ENCODE measurements around the gene LRRFIP2. TPM values are rescaled to one million over a fixed set of nuclear protein-coding genes. Genes with fewer than 3 reads are reported as not detected.

Gene LRRFIP2
- total RNA-seq, 1 experiment from 2014 or later, result 47.1 TPM

DNA sequence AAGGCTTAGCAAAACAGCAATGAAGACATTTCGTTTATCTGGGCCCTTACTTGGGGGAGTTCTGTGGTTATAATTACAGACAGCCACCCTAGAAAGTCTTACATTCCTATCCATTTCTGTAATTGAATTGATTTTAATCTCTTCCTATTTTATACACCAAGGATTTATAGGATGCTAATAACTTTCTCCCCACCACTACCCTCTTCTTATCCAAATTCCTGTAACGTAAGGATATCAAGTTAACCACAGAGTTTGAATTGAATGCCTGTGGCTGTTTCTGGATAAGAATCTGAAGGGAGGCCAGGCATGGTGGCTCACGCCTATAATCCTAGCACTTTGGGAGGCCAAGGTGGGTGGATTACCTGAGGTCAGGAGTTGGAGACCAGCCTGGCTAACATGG, 102.5 kb downstream of the LRRFIP2 start:
- Mint-ChIP-seq H3K9me3 (ENCODE audit: unreplicated experiment) (no peaks in the 10 kb centered on the region), H3K4me1 (ENCODE audit: low read depth, unreplicated experiment) (no peaks in the 10 kb centered on the region), H3K27ac (ENCODE audit: unreplicated experiment) (no peak overlapping the region), H3K36me3 (ENCODE audit: insufficient read depth, unreplicated experiment) (peaks cover 39% of the 10 kb centered on the region), H3K4me3 (ENCODE audit: unreplicated experiment) (no peak overlapping the region), H3K27me3 (ENCODE audit: insufficient read depth, unreplicated experiment) (no peaks in the 10 kb centered on the region)
- Histone ChIP-seq H3K4me1 (no peaks in the 10 kb centered on the region), H3K9me3 (no peaks in the 10 kb centered on the region), H3K4me3 (ENCODE audit: low read depth, low read length) (no peak overlapping the region), H3K27me3 (replicated peaks; ENCODE audit: control insufficient read depth, insufficient read depth, low read length) (no peaks in the 10 kb centered on the region), H3K36me3 (ENCODE audit: control insufficient read depth, insufficient read depth, low read length) (no peaks in the 10 kb centered on the region; the same call in 1 of the 2 replicates)
- TF ChIP-seq, protein P1, sequence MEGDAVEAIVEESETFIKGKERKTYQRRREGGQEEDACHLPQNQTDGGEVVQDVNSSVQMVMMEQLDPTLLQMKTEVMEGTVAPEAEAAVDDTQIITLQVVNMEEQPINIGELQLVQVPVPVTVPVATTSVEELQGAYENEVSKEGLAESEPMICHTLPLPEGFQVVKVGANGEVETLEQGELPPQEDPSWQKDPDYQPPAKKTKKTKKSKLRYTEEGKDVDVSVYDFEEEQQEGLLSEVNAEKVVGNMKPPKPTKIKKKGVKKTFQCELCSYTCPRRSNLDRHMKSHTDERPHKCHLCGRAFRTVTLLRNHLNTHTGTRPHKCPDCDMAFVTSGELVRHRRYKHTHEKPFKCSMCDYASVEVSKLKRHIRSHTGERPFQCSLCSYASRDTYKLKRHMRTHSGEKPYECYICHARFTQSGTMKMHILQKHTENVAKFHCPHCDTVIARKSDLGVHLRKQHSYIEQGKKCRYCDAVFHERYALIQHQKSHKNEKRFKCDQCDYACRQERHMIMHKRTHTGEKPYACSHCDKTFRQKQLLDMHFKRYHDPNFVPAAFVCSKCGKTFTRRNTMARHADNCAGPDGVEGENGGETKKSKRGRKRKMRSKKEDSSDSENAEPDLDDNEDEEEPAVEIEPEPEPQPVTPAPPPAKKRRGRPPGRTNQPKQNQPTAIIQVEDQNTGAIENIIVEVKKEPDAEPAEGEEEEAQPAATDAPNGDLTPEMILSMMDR (IDR thresholded peaks at IDR 0.05; ENCODE audit: insufficient read depth in 1 of 2, low read depth in 1 of 2, low read length in 1 of 2, severe bottlenecking in 1 of 2, unreplicated experiment in 1 of 2), result no peak
- intact Hi-C loops (cut with micrococcal nuclease; ENCODE audit: unreplicated experiment), result no loop called here
- no peak for DNase-seq
- ChIA-PET CTCF (no interaction called here), POLR2A (no interaction called here)
- no TSS peak for BruUV-seq (replicated peaks)

DNA sequence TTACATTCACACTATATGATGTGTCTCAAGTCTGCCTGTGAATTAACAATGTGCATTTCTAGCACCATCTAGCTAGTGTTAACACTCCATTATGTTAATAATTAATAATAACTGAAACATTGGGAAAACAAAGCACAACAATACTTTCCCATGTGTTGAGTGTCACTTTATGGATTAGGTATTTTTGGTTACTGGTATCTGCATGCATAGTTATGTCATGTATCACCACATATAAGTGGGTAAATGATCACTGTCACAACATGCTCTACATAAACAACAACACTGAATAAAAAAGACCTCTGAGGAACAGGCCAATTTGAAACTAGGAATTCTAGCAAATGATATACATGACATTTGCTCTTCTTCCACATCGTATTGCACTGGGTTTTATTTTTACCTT, 106.4 kb downstream of the LRRFIP2 start:
- ChIA-PET POLR2A (no interaction called here), CTCF (no interaction called here)
- H3K36me3 ChIP-seq (ENCODE audit: control insufficient read depth, insufficient read depth, low read length), result no peaks in the 10 kb centered on the region; the same call in 1 of the 2 replicates
- H3K36me3 Mint-ChIP-seq (ENCODE audit: insufficient read depth, unreplicated experiment), result peaks cover 21% of the 10 kb centered on the region
- no TSS peak for BruUV-seq (replicated peaks)
- H3K9me3 ChIP-seq, result no peaks in the 10 kb centered on the region
- H3K4me3 Mint-ChIP-seq (ENCODE audit: unreplicated experiment), result no peak overlapping the region
- H3K27ac Mint-ChIP-seq (ENCODE audit: unreplicated experiment), result no peak overlapping the region
- TF ChIP-seq, protein P1 (IDR thresholded peaks at IDR 0.05; ENCODE audit: insufficient read depth in 1 of 2, low read depth in 1 of 2, low read length in 1 of 2, severe bottlenecking in 1 of 2, unreplicated experiment in 1 of 2), result no peak
- H3K27me3 Mint-ChIP-seq (ENCODE audit: insufficient read depth, unreplicated experiment), result no peaks in the 10 kb centered on the region
- H3K4me1 ChIP-seq, result no peaks in the 10 kb centered on the region
- no peak overlapping the region for H3K4me3 ChIP-seq (ENCODE audit: low read depth, low read length)
- H3K4me1 Mint-ChIP-seq (ENCODE audit: low read depth, unreplicated experiment), result peaks cover 6% of the 10 kb centered on the region
- DNase-seq, result no peak
- no peaks in the 10 kb centered on the region for H3K27me3 ChIP-seq (replicated peaks; ENCODE audit: control insufficient read depth, insufficient read depth, low read length)
- H3K9me3 Mint-ChIP-seq (ENCODE audit: unreplicated experiment), result no peaks in the 10 kb centered on the region
- intact Hi-C loops (cut with micrococcal nuclease; ENCODE audit: unreplicated experiment), result no loop called here

DNA sequence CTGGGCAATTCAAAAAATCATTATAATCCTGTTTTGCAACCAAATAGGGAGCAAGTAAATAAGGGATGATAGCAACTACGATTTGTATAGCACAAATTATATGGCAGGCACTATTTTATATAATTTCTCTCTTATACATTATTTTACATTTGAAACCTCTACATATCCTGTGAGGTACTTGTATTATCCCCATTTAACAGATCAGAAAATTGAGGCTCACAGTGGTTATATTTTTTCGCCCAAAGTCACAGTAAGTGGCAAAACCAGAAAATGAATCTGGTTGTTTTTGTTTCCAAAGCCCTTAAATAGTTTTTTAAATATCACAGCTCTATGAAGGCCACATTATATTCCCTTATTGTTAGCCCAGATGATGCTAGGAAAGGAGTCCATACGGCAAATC, 106.8 kb downstream of the LRRFIP2 start:
- no peaks in the 10 kb centered on the region for H3K27me3 ChIP-seq (replicated peaks; ENCODE audit: control insufficient read depth, insufficient read depth, low read length)
- intact Hi-C loops (cut with micrococcal nuclease; ENCODE audit: unreplicated experiment), result no loop called here
- peaks cover 22% of the 10 kb centered on the region for H3K36me3 Mint-ChIP-seq (ENCODE audit: insufficient read depth, unreplicated experiment)
- H3K4me3 ChIP-seq (ENCODE audit: low read depth, low read length), result no peak overlapping the region
- H3K4me3 Mint-ChIP-seq (ENCODE audit: unreplicated experiment), result no peak overlapping the region
- DNase-seq, result no peak
- peaks cover 6% of the 10 kb centered on the region for H3K4me1 Mint-ChIP-seq (ENCODE audit: low read depth, unreplicated experiment)
- no peaks in the 10 kb centered on the region for H3K9me3 ChIP-seq
- no peaks in the 10 kb centered on the region; the same call in 1 of the 2 replicates for H3K36me3 ChIP-seq (ENCODE audit: control insufficient read depth, insufficient read depth, low read length)
- no peak overlapping the region for H3K27ac Mint-ChIP-seq (ENCODE audit: unreplicated experiment)
- TF ChIP-seq, protein P1 (IDR thresholded peaks at IDR 0.05; ENCODE audit: insufficient read depth in 1 of 2, low read depth in 1 of 2, low read length in 1 of 2, severe bottlenecking in 1 of 2, unreplicated experiment in 1 of 2), result no peak
- no TSS peak for BruUV-seq (replicated peaks)
- CTCF ChIA-PET, result no interaction called here
- no peaks in the 10 kb centered on the region for H3K27me3 Mint-ChIP-seq (ENCODE audit: insufficient read depth, unreplicated experiment)
- no peaks in the 10 kb centered on the region for H3K4me1 ChIP-seq
- no peaks in the 10 kb centered on the region for H3K9me3 Mint-ChIP-seq (ENCODE audit: unreplicated experiment)
- POLR2A ChIA-PET, result no interaction called here

Data from Caco-2 (cell line).